ENCODE measurements around the gene EPHA2.

The EPHA2 gene

GRCh38 chr1:16183765-16184556 lies 28.1 kb upstream of the EPHA2 start:
- no peak for TF ChIP-seq CTCF (IDR thresholded peaks at IDR 0.05)
- Histone ChIP-seq H3K4me3 (no peak overlapping the region), H3K27ac (peak overlapping the region; percentile 24 to 96)
- DNase-seq (ENCODE audit: low spot score): no peak

GRCh38 chr1:16183179-16183578 lies 27.3 kb upstream of the EPHA2 start:
- H3K4me3 ChIP-seq: no peak overlapping the region
- peak overlapping the region; percentile 24 to 96 for H3K27ac ChIP-seq
- TF ChIP-seq CTCF (IDR thresholded peaks at IDR 0.05): no peak
- no peak for DNase-seq (ENCODE audit: low spot score)

GRCh38 chr1:16181887-16182719 lies 26.2 kb upstream of the EPHA2 start:
- Histone ChIP-seq H3K27ac (peak overlapping the region; percentile 80 to 96), H3K4me3 (peak overlapping the region; percentile 35)
- peak; percentile 95 for DNase-seq (ENCODE audit: low spot score)
- no peak for TF ChIP-seq CTCF (IDR thresholded peaks at IDR 0.05)

DNA sequence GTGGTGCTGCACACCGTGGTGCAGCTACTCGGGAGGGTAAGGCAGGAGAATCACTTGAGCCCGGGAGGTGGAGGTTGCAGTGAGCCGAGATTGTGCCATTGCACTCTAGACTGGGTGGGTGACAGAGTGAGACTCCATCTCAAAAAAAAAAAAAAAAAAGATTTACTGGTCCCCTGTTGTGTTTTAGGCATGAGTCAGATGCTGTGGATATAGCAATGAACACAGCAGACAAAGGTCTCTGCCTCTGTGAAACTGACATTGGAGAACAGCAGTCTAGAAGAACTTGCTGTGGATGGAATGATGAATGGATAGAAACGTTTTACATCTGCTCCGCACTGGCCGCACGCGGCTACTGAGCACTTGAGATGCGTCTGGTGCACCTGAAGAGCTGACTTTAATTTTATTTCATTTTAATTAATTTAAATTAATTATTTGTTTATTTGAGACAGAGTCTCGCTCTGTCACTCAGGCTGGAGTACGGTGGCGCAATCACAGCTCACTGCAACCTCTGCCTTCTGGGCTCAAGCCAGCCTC lies 24.5 kb upstream of the EPHA2 start:
- Histone ChIP-seq H3K27ac (peak overlapping the region; percentile 80 to 96), H3K4me3 (no peak overlapping the region)
- no peak for TF ChIP-seq CTCF (IDR thresholded peaks at IDR 0.05)
- DNase-seq (ENCODE audit: low spot score): no peak

DNA sequence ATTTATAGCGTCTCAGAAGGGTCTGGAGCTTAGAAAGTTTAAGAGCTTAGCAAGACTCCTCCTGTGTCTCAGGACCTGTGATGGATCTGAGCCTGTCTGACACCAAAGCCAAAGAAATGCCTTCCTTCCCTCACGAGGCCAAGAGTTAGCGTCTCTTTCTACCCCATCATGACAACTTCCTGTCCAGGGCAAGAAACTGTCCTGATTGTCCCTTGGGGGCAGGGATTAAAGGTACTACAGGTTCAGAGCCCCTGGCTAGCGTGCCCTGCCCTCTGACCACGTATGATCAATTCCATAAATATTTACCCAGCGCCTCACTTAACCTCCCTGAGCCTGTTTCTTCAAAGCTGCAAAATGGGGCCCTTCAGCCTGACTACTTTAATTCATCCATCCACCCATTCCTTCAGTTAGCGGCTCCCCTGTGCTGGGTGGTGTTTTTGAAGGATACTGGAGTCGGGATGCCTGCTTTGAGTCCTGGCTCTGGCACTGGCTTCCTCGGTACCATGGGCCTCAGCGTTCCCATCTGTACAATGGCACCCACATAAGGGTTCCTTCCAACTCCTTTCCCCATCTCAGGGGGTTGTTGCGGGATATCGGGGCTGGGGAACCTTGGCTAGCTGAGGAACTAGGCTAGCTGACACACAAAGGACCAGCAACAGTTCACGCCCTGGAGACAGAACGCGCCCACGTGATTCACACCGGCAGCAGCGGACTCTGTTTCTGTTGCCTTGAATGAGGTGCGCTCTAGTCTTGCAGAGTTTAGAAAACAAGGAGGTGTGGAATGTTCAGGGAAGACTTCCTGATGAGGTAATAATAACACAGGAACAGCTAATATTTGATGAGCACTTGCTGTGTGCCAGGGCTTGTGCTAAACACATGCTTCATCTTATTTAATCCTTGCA lies 23.0 kb upstream of the EPHA2 start:
- DNase-seq (ENCODE audit: low spot score): no peak
- Histone ChIP-seq H3K4me3 (no peak overlapping the region), H3K27ac (no peak overlapping the region)
- TF ChIP-seq CTCF (IDR thresholded peaks at IDR 0.05): no peak

GRCh38 chr1:16177306-16177705 lies 21.4 kb upstream of the EPHA2 start:
- H3K27ac ChIP-seq: peak overlapping the region in 1 of 2 donors; percentile 93
- TF ChIP-seq CTCF (IDR thresholded peaks at IDR 0.05): no peak
- DNase-seq (ENCODE audit: low spot score): no peak
- H3K4me3 ChIP-seq: no peak overlapping the region

All from coronary artery (tissue), 2 donors.